Measurements from ENCODE around the gene MINDY4.
"Not testable (repeated sequence)": the region's sequence is repeated elsewhere in the genome, so short reads cannot be mapped to it uniquely, and the experiment has no call there.

MINDY4 gene

DNA sequence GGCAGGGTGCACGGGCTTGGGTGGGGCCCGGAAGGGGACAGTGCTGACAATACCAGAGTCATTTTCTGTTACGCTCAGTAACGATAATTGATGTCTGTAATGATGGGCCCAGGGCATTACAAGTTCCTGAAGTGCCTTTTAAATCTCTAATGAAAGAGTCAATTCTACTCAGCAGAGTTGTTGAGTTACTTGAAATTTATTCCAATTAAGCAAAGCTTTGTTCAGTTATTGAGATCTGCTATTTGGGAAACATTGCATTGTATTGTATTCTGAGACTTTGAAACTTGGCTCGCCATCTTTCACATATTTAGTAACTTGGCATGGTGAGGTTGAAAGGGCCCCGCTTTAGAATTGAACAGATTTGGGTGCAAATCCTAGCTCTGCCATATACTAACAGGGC is 34.7 kb downstream of the MINDY4 start:
- TF ChIP-seq, protein P1, sequence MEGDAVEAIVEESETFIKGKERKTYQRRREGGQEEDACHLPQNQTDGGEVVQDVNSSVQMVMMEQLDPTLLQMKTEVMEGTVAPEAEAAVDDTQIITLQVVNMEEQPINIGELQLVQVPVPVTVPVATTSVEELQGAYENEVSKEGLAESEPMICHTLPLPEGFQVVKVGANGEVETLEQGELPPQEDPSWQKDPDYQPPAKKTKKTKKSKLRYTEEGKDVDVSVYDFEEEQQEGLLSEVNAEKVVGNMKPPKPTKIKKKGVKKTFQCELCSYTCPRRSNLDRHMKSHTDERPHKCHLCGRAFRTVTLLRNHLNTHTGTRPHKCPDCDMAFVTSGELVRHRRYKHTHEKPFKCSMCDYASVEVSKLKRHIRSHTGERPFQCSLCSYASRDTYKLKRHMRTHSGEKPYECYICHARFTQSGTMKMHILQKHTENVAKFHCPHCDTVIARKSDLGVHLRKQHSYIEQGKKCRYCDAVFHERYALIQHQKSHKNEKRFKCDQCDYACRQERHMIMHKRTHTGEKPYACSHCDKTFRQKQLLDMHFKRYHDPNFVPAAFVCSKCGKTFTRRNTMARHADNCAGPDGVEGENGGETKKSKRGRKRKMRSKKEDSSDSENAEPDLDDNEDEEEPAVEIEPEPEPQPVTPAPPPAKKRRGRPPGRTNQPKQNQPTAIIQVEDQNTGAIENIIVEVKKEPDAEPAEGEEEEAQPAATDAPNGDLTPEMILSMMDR (IDR thresholded peaks at IDR 0.05): no peak
- no peak overlapping the region for H3K27ac ChIP-seq
- no peak overlapping the region for H3K4me3 ChIP-seq (ENCODE audit: low read depth in 1 of 2, low read length in 1 of 2)
- H3K9me3 ChIP-seq: no peaks in the 10 kb centered on the region
- no peaks in the 10 kb centered on the region for H3K27me3 ChIP-seq
- H3K4me1 ChIP-seq (ENCODE audit: control insufficient read depth in 1 of 2, insufficient read depth in 1 of 2, low read depth in 1 of 2, low read length in 1 of 2): no peaks in the 10 kb centered on the region
- H3K36me3 ChIP-seq: no peaks in the 10 kb centered on the region

DNA sequence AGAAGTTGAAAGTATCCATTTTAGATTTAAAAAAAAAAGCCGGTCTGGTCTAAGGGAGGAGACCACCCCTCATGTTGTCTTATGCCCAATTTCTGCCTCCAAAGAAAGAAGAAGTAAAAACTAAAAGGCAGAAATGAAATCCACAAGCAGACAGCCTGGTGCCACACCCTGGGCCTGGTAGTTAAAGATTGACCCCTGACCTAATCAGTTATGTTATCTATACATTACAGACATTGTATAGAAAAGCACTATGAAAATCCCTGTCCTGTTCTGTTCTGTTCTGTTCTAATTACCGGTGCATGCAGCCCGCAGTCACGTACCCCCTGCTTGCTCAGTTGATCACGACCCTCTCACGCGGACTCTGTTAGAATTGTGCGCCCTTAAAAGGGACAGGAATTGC is 36.3 kb downstream of the MINDY4 start:
- not testable (repeated sequence) for H3K4me3 ChIP-seq (ENCODE audit: low read depth in 1 of 2, low read length in 1 of 2); H3K9me3 ChIP-seq; H3K27ac ChIP-seq; H3K4me1 ChIP-seq (ENCODE audit: control insufficient read depth in 1 of 2, insufficient read depth in 1 of 2, low read depth in 1 of 2, low read length in 1 of 2); H3K36me3 ChIP-seq; H3K27me3 ChIP-seq

DNA sequence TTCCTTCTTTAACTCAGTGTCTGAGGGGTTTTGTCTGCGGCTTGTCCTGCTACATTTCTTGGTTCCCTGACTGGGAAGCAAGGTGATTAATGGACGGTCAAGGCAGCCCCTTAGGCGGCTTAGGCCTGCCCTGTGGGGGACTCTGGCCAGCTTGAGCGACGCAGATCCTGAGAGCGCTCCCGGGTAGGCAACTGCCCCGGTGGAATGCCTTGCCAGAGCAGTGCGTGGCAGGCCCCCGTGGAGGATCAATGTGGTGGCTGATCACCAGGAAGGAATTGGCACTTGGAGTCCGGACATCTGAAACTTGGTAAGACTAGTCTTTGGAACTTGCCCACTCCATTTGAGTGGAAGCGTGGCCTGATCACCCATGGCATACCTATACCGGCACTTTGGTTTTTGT is 36.7 kb downstream of the MINDY4 start:
- H3K9me3 ChIP-seq; H3K4me1 ChIP-seq (ENCODE audit: control insufficient read depth in 1 of 2, insufficient read depth in 1 of 2, low read depth in 1 of 2, low read length in 1 of 2); H3K27ac ChIP-seq; H3K36me3 ChIP-seq; H3K27me3 ChIP-seq; H3K4me3 ChIP-seq (ENCODE audit: low read depth in 1 of 2, low read length in 1 of 2): not testable (repeated sequence)

DNA sequence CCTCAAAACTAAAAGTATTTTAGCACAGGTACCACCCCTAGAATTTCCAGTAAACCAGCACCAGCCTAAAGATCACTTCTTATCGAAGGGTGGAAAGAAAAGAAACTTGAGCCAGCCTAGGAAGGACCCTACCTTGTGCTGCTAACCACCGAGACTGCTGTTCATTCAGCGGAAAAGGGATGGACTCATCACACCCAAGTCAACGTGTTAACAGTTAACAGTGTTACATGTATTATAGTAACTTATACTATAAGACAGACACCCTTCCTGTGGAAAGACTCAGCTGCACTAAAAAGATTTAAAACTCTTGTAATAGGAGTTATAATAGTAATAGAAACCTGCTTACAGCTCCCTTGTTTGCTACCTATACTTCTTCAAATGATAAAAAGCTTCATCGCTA is 39.8 kb downstream of the MINDY4 start:
- TF ChIP-seq, protein P1 (IDR thresholded peaks at IDR 0.05): no peak
- Histone ChIP-seq H3K9me3 (no peaks in the 10 kb centered on the region), H3K4me1 (ENCODE audit: control insufficient read depth in 1 of 2, insufficient read depth in 1 of 2, low read depth in 1 of 2, low read length in 1 of 2) (no peaks in the 10 kb centered on the region), H3K27me3 (no peaks in the 10 kb centered on the region), H3K4me3 (ENCODE audit: low read depth in 1 of 2, low read length in 1 of 2) (no peak overlapping the region), H3K27ac (no peak overlapping the region), H3K36me3 (no peaks in the 10 kb centered on the region)

DNA sequence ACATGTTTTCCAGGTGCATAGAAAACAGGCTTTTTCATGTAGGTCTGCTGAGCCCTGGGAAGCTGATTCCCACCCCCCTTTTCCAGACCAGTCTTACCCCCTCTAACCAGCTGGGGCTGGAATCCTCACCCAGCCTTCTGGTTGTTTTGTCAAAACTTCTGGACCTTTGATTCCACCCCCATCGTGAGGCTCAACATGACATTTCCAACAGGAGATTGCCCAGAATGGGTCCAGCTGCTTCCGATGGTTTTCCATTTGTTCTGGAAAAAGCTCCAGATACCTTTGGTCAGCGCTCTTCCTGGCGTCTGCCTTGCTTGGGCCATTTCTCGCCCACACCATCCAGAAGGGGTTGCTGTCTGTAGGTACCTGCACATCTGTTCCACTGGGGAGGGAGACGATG is 41.5 kb downstream of the MINDY4 start:
- Histone ChIP-seq H3K4me3 (ENCODE audit: low read depth in 1 of 2, low read length in 1 of 2) (no peak overlapping the region), H3K4me1 (ENCODE audit: control insufficient read depth in 1 of 2, insufficient read depth in 1 of 2, low read depth in 1 of 2, low read length in 1 of 2) (no peaks in the 10 kb centered on the region), H3K27ac (no peak overlapping the region), H3K36me3 (no peaks in the 10 kb centered on the region), H3K27me3 (no peaks in the 10 kb centered on the region), H3K9me3 (no peaks in the 10 kb centered on the region)
- TF ChIP-seq, protein P1 (IDR thresholded peaks at IDR 0.05): no peak

DNA sequence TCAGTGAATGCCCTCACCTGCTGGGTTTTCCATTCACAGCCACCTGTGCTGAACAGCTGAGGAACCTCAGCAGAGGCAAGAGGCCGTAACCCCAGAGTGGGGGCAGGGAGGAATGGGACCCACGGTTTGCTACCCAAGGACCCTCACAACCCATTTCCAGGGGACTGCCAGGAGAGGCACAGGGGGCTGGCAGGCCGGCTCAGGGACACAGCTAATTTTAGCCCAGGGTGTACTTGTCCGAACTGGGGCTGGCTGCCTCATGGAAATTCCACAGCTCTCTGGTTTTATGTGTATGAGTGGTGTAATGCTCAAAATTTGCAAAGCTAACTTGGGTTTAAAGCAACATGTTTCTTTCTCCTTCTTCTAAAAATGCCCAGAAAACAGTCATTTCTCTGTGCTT is 42.2 kb downstream of the MINDY4 start:
- Histone ChIP-seq H3K36me3 (no peaks in the 10 kb centered on the region), H3K9me3 (no peaks in the 10 kb centered on the region), H3K27ac (no peak overlapping the region), H3K4me3 (ENCODE audit: low read depth in 1 of 2, low read length in 1 of 2) (no peak overlapping the region), H3K4me1 (ENCODE audit: control insufficient read depth in 1 of 2, insufficient read depth in 1 of 2, low read depth in 1 of 2, low read length in 1 of 2) (no peaks in the 10 kb centered on the region), H3K27me3 (no peaks in the 10 kb centered on the region)
- TF ChIP-seq, protein P1 (IDR thresholded peaks at IDR 0.05): no peak

DNA sequence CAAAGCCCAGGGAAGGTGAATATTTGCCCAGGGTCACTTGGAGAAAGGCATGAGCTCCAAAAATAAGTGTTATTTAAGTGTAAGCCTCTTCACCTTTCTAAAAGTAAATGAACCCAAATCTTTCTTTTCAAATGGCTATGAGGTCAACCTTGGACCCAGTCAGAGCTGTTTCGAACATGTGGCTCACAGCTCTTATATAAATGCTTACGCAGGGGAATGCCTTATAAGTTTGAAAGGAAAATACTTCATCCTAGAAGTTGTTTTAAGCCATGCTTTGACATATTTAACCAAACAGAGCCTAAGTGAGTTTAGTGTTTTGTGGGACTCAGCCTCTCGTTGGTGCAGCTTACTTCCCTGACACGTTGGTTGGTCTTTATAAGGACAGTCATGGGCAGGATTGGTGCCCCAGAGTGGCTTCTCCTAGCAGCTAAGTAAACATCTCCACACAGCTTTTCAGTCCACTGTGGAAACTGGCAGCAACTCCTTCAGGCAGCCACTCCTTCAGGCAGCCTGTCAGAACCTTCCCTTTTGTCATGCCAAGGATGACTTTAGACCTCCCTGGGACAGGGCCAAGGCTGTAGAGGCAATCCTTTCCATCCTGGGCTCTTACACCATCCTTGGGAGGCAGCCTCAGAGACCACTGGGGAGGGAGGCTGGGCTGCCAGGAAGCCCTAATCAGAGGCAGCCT is 43.6 kb downstream of the MINDY4 start:
- no peaks in the 10 kb centered on the region for H3K36me3 ChIP-seq
- TF ChIP-seq, protein P1 (IDR thresholded peaks at IDR 0.05): no peak
- H3K4me3 ChIP-seq (ENCODE audit: low read depth in 1 of 2, low read length in 1 of 2): no peak overlapping the region
- H3K27me3 ChIP-seq: no peaks in the 10 kb centered on the region
- H3K4me1 ChIP-seq (ENCODE audit: control insufficient read depth in 1 of 2, insufficient read depth in 1 of 2, low read depth in 1 of 2, low read length in 1 of 2): no peaks in the 10 kb centered on the region
- H3K9me3 ChIP-seq: no peaks in the 10 kb centered on the region
- H3K27ac ChIP-seq: no peak overlapping the region

All from neutrophil (primary cell).